ENCODE measurements around the gene HNRNPF.
"Not testable (repeated sequence)": the region's sequence is repeated elsewhere in the genome, so short reads cannot be mapped to it uniquely, and the experiment has no call there.

HNRNPF gene

GRCh38 chr10:43444897-43445466 is 36.0 kb upstream of the HNRNPF start:
- H3K4me1 ChIP-seq = peaks cover 9 to 23% (median 18%) of the 10 kb centered on the region in 10 experiments; a peak in 19 of 20 replicates
- H3K4me3 ChIP-seq = no peak overlapping the region
- no peaks in the 10 kb centered on the region for H3K27me3 ChIP-seq
- no peak overlapping the region for H3K27ac ChIP-seq
- no peak for TF ChIP-seq Cebpa-rat (IDR thresholded peaks at IDR 0.05)
- H4K20me1 ChIP-seq = no peaks in the 10 kb centered on the region
- H3K4me2 ChIP-seq = no peak overlapping the region
- peaks cover 32 to 49% (median 39%) of the 10 kb centered on the region in 11 experiments for H3K9me3 ChIP-seq (replicated peaks in 1 of 11)
- H3K36me3 ChIP-seq = peaks cover 0 to 28% (median 22%) of the 10 kb centered on the region in 11 experiments; a peak in 11 of 22 replicates
- no peak overlapping the region for H3K9ac ChIP-seq

GRCh38 chr10:43444323-43444722 is 35.3 kb upstream of the HNRNPF start:
- Histone ChIP-seq H3K27ac (no peak overlapping the region), H3K9ac (no peak overlapping the region), H4K20me1 (no peaks in the 10 kb centered on the region), H3K27me3 (no peaks in the 10 kb centered on the region), H3K36me3 (peaks cover 0 to 28% (median 22%) of the 10 kb centered on the region in 11 experiments; a peak in 11 of 22 replicates), H3K4me2 (no peak overlapping the region), H3K4me3 (no peak overlapping the region), H3K9me3 (replicated peaks in 1 of 11) (peaks cover 32 to 49% (median 39%) of the 10 kb centered on the region in 11 experiments), H3K4me1 (peaks cover 13 to 24% (median 19%) of the 10 kb centered on the region in 10 experiments; a peak in 19 of 20 replicates)
- no peak for TF ChIP-seq Cebpa-rat (IDR thresholded peaks at IDR 0.05)

DNA sequence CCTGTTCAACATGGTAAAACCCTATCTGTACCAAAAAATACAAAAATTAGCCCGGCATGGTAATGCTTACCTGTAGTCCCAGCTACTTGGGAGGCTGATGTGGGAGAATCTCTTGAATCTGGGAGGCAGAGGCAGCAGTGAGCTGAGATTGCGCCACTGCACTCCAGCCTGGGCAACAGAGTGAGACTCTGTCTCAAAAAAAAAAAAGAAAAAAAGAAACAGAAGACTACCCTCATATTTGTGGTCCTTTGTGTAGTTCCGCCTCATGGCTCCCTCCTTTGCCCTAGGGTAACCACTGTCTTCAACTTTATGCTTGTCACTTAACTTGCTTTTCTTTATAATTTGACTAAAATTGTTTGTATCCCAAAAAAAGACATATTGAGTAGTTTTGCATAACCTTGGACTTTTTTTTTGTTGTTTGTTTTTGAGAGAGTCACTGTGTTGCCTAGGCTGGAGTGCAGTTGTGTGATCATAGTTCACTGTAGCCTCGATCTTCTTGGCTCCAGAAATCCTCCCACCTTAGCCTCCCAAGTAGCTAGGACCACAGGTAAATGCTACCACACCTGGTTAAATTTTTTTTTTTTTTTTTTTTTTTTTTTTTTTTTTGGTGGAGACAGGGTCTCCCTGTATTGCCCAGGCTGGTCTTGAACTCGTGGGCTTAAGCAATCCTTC is 31.6 kb upstream of the HNRNPF start:
- no peak overlapping the region; a peak in 1 of 22 replicates for H3K9ac ChIP-seq
- peak in 1 of 11 experiments; percentile 13; a peak in 1 of 22 replicates for TF ChIP-seq Cebpa-rat (IDR thresholded peaks at IDR 0.05)
- H3K9me3 ChIP-seq (replicated peaks in 1 of 11) = peaks cover 12 to 20% (median 15%) of the 10 kb centered on the region in 11 experiments; a peak in 20 of 22 replicates
- no peaks in the 10 kb centered on the region for H3K27me3 ChIP-seq
- H3K36me3 ChIP-seq = peaks cover 0 to 14% (median 8%) of the 10 kb centered on the region in 11 experiments; a peak in 4 of 22 replicates
- H3K27ac ChIP-seq = peak overlapping the region in 5 of 11 experiments; percentile 0 to 44 (median 20); a peak in 5 of 22 replicates
- H3K4me3 ChIP-seq = no peak overlapping the region
- H3K4me2 ChIP-seq = peak overlapping the region in 8 of 11 experiments; percentile 1 to 44 (median 28); a peak in 11 of 22 replicates
- H4K20me1 ChIP-seq = no peaks in the 10 kb centered on the region
- peaks cover 16 to 32% (median 24%) of the 10 kb centered on the region in 10 experiments; a peak in 19 of 20 replicates for H3K4me1 ChIP-seq

DNA sequence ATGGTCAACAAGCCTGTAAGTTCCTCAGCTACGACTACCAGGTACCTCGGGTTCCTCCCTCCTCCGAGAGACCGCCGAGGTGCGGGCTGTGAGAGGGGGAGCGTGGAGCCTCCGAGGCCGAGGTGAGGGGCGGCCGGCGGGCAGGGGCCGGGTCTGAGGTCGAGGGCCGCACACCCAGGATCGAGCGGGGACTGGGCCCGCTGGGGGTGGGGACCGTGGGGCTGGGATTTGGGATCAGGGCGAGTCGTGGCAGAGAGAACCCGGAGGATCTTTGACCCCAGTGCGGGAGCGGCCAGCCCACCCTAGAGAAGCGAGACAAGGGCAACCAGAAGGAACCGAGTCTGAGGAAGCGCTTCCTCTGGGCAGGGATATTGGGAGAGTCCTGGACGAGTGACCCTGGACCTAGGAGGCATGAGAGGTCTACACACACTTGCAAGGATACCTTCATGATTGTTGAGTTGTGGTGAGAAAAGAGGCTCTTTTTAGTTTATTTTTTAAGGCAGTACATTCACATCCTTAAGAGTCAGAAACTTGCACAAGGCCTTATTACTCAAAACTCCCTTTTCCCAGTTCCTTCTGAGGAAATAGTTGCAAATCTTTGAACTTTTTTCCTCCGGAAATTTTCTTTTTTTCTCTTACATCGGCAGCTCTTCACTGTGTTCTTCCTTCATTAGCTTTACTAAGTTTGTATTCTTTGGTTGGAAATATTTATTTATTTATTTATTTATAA is 28.3 kb upstream of the HNRNPF start:
- H3K4me2 ChIP-seq = peak overlapping the region; percentile 79 to 99 (median 95)
- H3K4me3 ChIP-seq = peak overlapping the region; percentile 60 to 80 (median 72)
- no peaks in the 10 kb centered on the region for H3K27me3 ChIP-seq
- H3K36me3 ChIP-seq = no peaks in the 10 kb centered on the region
- peak overlapping the region; percentile 90 to 98 (median 96) for H3K27ac ChIP-seq
- TF ChIP-seq Cebpa-rat (IDR thresholded peaks at IDR 0.05) = no peak
- peak overlapping the region; percentile 87 to 97 (median 95) for H3K9ac ChIP-seq
- no peaks in the 10 kb centered on the region for H3K9me3 ChIP-seq (replicated peaks in 1 of 11)
- peaks cover 22 to 47% (median 35%) of the 10 kb centered on the region in 10 experiments; a peak in 19 of 20 replicates for H3K4me1 ChIP-seq
- H4K20me1 ChIP-seq = no peaks in the 10 kb centered on the region

GRCh38 chr10:43436291-43437140 is 27.5 kb upstream of the HNRNPF start, which contains the start of gene ZNF487:
ZNF487 (plus strand) TSS chr10:43437111; CDS start chr10:43475814, 38,703 bp downstream.
- peaks cover 22 to 55% (median 38%) of the 10 kb centered on the region in 10 experiments; a peak in 19 of 20 replicates for H3K4me1 ChIP-seq
- no peak for TF ChIP-seq Cebpa-rat (IDR thresholded peaks at IDR 0.05)
- peak within 1 kb of the TSS; percentile 87 to 97 (median 95) for H3K9ac ChIP-seq
- H3K27me3 ChIP-seq = no peaks in the 10 kb centered on the region
- H4K20me1 ChIP-seq = no peaks in the 10 kb centered on the region
- H3K4me2 ChIP-seq = peak within 1 kb of the TSS; percentile 79 to 99 (median 95)
- H3K27ac ChIP-seq = peak within 1 kb of the TSS; percentile 90 to 98 (median 96)
- no peaks in the 10 kb centered on the region for H3K36me3 ChIP-seq
- H3K4me3 ChIP-seq = peak within 1 kb of the TSS; percentile 60 to 80 (median 72)
- no peaks in the 10 kb centered on the region for H3K9me3 ChIP-seq (replicated peaks in 1 of 11)

- Histone ChIP-seq H3K27ac (peak overlapping the region in 1 of 11 experiments; percentile 9; a peak in 1 of 22 replicates), H4K20me1 (no peaks in the 10 kb centered on the region), H3K9ac (no peak overlapping the region), H3K27me3 (no peaks in the 10 kb centered on the region), H3K9me3 (replicated peaks in 1 of 11) (no peaks in the 10 kb centered on the region), H3K4me2 (peak overlapping the region in 4 of 11 experiments; percentile 1 to 16 (median 4); a peak in 4 of 22 replicates), H3K4me1 (peaks cover 29 to 60% (median 44%) of the 10 kb centered on the region in 10 experiments), H3K36me3 (no peaks in the 10 kb centered on the region), H3K4me3 (no peak overlapping the region)
- TF ChIP-seq Cebpa-rat (IDR thresholded peaks at IDR 0.05) = no peak
These were observed 22.1 kb upstream of the HNRNPF start for GRCh38 chr10:43430926-43431663.

GRCh38 chr10:43427166-43427825 is 18.3 kb upstream of the HNRNPF start:
- no peak for TF ChIP-seq Cebpa-rat (IDR thresholded peaks at IDR 0.05)
- H3K27me3 ChIP-seq = no peaks in the 10 kb centered on the region

GRCh38 chr10:43426476-43426875 is 17.5 kb upstream of the HNRNPF start:
- not testable (repeated sequence) for H3K9me3 ChIP-seq (replicated peaks in 1 of 11); H4K20me1 ChIP-seq; H3K4me3 ChIP-seq; H3K36me3 ChIP-seq; H3K27me3 ChIP-seq
- Histone ChIP-seq H3K4me2 (peak overlapping the region; percentile 22 to 72 (median 56); a peak in 19 of 22 replicates), H3K27ac (peak overlapping the region in 7 of 11 experiments; percentile 18 to 66 (median 61); a peak in 7 of 22 replicates), H3K4me1 (peaks cover 30 to 58% (median 48%) of the 10 kb centered on the region in 10 experiments), H3K9ac (peak overlapping the region in 1 of 11 experiments; percentile 38; a peak in 2 of 22 replicates)

More at GRCh38 chr10:43427166-43427825, 18.3 kb upstream of the HNRNPF start:
- H3K9ac ChIP-seq = peak overlapping the region in 6 of 11 experiments; percentile 23 to 51 (median 38); a peak in 10 of 22 replicates
- no peaks in the 10 kb centered on the region for H4K20me1 ChIP-seq
- no peaks in the 10 kb centered on the region for H3K36me3 ChIP-seq
- H3K4me3 ChIP-seq = peak overlapping the region in 2 of 10 experiments; percentile 5 to 38; a peak in 1 of 20 replicates
- H3K4me2 ChIP-seq = peak overlapping the region; percentile 22 to 72 (median 56)
- H3K27ac ChIP-seq = peak overlapping the region in 9 of 11 experiments; percentile 18 to 66 (median 52); a peak in 16 of 22 replicates
- peaks cover 0 to 8% (median 0%) of the 10 kb centered on the region in 11 experiments; a peak in 3 of 22 replicates for H3K9me3 ChIP-seq (replicated peaks in 1 of 11)
- H3K4me1 ChIP-seq = peaks cover 24 to 59% (median 45%) of the 10 kb centered on the region in 10 experiments

Data from BLaER1 treated with 17β-estradiol and CSF1 and Interleukin-3, amounts not matched to agents 10 nM and 100 nM (cell line).